SK-N-MC (cell line): ENCODE results near the gene ANKRD39.

ENCODE experiments used
- EZH2 ChIP-seq: fragments of 200-600 bp; sonication (generic); IDR thresholded peaks from one replicate; pipeline ENCODE4 v1.6.1; 2017; ENCODE audit warnings: antibody characterized with exemption
- FOXP2 ChIP-seq: optimal IDR thresholded peaks from 2 replicates; pipeline ENCODE3; 2011; ENCODE audit warnings: mild to moderate bottlenecking, moderate library complexity; ENCODE audit not compliant: insufficient read depth; ENCODE audit errors: extremely low read length, control extremely low read depth
- POLR2AphosphoS5 ChIP-seq: IDR thresholded peaks from 2 replicates; pipeline ENCODE4 v1.6.1; 2012; ENCODE audit warnings: mild to moderate bottlenecking, low read depth, low read length, borderline replicate concordance

- TF ChIP-seq POLR2AphosphoS5, result no peak
- TF ChIP-seq EZH2, result no peak
- TF ChIP-seq FOXP2, result no peak
Observed at GRCh38 chr2:96842600-96842999, 15.2 kb downstream of the ANKRD39 start.
